ENCODE data around the gene PALLD.

Gene PALLD

GRCh38 chr4:168678751-168679366 is 182.0 kb downstream of the PALLD start:
- H3K4me3 ChIP-seq = no peak overlapping the region
- H3K27ac ChIP-seq = no peak overlapping the region
- DNase-seq (ENCODE audit: low spot score) = no peak
- no peak for TF ChIP-seq CTCF (IDR thresholded peaks at IDR 0.05)

GRCh38 chr4:168679397-168679796 is 182.5 kb downstream of the PALLD start:
- no peak for TF ChIP-seq CTCF (IDR thresholded peaks at IDR 0.05)
- Histone ChIP-seq H3K27ac (no peak overlapping the region), H3K4me3 (no peak overlapping the region)
- DNase-seq (ENCODE audit: low spot score) = no peak

- Histone ChIP-seq H3K27ac (no peak overlapping the region), H3K4me3 (no peak overlapping the region)
- TF ChIP-seq CTCF (IDR thresholded peaks at IDR 0.05) = no peak
- no peak for DNase-seq (ENCODE audit: low spot score)
Observed at GRCh38 chr4:168679819-168680218, 183.0 kb downstream of the PALLD start.

- Histone ChIP-seq H3K4me3 (no peak overlapping the region), H3K27ac (no peak overlapping the region)
- TF ChIP-seq CTCF (IDR thresholded peaks at IDR 0.05) = no peak
- no peak for DNase-seq (ENCODE audit: low spot score)
Observed at GRCh38 chr4:168682898-168683500, 186.1 kb downstream of the PALLD start.

- DNase-seq (ENCODE audit: low spot score) = no peak
- Histone ChIP-seq H3K27ac (no peak overlapping the region), H3K4me3 (no peak overlapping the region)
- TF ChIP-seq CTCF (IDR thresholded peaks at IDR 0.05) = no peak
Observed at GRCh38 chr4:168683595-168683994, 186.7 kb downstream of the PALLD start.

GRCh38 chr4:168685136-168685809 is 188.4 kb downstream of the PALLD start:
- no peak for TF ChIP-seq CTCF (IDR thresholded peaks at IDR 0.05)
- no peak overlapping the region for H3K27ac ChIP-seq
- H3K4me3 ChIP-seq = no peak overlapping the region
- DNase-seq (ENCODE audit: low spot score) = no peak

GRCh38 chr4:168688584-168688983 is 191.7 kb downstream of the PALLD start:
- no peak for DNase-seq (ENCODE audit: low spot score)
- H3K27ac ChIP-seq = no peak overlapping the region
- H3K4me3 ChIP-seq = no peak overlapping the region
- TF ChIP-seq CTCF (IDR thresholded peaks at IDR 0.05) = no peak

Data from coronary artery (tissue), 2 donors.